Measurements from ENCODE around the gene FGF22.

FGF22 gene

GRCh38 chr19:617551-618246 lies 22.0 kb upstream of the FGF22 start:
- TF ChIP-seq CTCF (IDR thresholded peaks at IDR 0.05): no peak

GRCh38 chr19:618247-618619 lies 21.4 kb upstream of the FGF22 start:
- TF ChIP-seq CTCF (IDR thresholded peaks at IDR 0.05): no peak

- TF ChIP-seq CTCF (IDR thresholded peaks at IDR 0.05): no peak
Observed at GRCh38 chr19:618674-619285, 20.9 kb upstream of the FGF22 start.

GRCh38 chr19:619286-620002 lies 20.2 kb upstream of the FGF22 start:
- no peak for TF ChIP-seq CTCF (IDR thresholded peaks at IDR 0.05)

- TF ChIP-seq CTCF (IDR thresholded peaks at IDR 0.05): no peak
Observed at GRCh38 chr19:620166-620862, 19.4 kb upstream of the FGF22 start.

GRCh38 chr19:621819-622218 lies 17.9 kb upstream of the FGF22 start:
- no peak for TF ChIP-seq CTCF (IDR thresholded peaks at IDR 0.05)

GRCh38 chr19:622666-623065 lies 17.0 kb upstream of the FGF22 start:
- TF ChIP-seq CTCF (IDR thresholded peaks at IDR 0.05): no peak
